T-helper 1 cell (primary cell): ENCODE data around the gene CSK.
A peak's percentile ranks its signal among the peaks of the same experiment; 100 is the strongest.

Source experiments
- DNase-seq, 5 donors: peaks; one replicate each; pipeline ENCODE4 v3.0.0-alpha.2; 2012 to 2020

CSK gene

GRCh38 chr15:74844319-74845207 is 62.7 kb downstream of the CSK start:
- peak in 1 of 5 donors; percentile 29 for DNase-seq

DNA sequence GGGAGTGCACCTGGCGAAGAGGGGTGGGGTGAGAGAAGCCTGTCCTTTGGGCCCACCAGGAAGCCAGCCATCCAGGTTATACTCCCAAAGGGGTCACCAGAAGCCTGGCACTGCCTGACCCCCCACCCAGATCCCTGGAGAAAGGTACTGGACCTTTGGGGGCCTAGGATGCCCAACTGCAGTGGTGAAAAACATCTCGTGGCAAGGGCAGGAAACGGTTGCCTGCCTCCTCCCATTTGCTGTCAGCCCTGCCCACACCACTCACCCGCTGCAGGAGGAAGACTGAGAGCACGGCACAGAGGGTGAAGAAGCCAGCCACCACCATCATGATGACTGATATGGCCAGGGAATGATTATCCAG is 63.3 kb downstream of the CSK start:
- DNase-seq, result peak in 3 of 5 donors; percentile 27 to 81 (median 40)

DNA sequence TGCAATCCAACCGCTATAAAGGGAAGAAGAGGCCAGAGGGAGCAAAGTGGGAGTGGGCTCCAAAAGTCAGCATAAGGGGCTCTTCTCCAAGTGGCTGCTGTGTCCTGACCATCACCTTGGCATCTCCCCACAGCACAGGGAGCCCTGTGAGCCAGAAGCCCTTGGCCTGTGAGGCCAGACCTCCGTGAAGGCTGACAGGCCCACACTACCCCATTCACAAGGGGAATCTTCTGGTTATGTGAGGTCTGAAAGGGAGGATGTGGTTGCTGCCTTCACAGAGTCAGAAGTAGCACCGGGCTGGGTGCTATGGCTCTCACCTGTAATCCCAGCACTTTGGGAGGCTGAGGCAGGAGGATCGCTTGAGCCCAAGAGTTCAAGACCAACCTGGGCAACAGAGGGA is 63.7 kb downstream of the CSK start:
- DNase-seq, result peak in 1 of 5 donors; percentile 60

GRCh38 chr15:74847432-74847831 is 65.6 kb downstream of the CSK start:
- no peak for DNase-seq

DNA sequence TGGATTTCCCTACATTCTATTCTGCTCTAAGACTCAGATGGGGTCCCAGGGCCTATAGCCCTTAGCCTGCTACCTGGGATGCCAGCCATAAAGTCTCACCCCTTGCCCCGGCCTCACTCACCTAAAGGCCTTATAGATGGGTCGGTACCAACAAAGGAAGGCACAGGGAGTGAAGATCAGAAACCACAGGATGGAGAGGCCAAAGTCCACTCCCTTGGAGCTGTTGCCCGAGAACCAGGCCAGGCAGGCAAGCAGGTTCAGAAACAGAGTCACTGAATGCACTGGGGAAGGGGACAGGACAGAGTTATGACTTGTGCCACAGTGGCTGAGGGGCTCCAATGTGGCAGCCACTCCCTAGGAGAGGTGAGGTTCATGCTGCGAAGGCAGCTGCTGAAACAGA is 68.5 kb downstream of the CSK start:
- no peak for DNase-seq

DNA sequence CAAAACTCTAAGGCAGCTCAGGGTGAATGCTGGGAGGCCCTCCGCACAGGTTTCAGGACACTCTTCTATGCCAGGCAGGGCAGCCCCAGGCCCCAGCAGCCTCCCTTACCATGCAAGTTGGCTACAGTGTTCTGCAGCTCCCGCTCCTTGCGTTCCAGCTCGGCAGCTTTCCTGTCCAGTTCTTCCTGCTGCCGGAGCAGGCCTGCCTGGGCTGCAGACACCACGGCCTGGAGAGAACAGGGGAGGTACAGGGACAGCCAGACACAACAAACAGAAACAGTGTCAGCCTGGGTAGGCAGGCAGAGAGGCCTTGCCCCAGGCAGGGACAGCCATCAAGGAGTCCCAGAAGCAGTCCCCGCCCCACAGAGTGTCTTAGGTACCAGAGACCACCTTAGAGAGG is 70.1 kb downstream of the CSK start:
- DNase-seq, result no peak
